GM19025 (cell line): ENCODE data around the gene DCTN2.
"Not testable (repeated sequence)": the region's sequence is repeated elsewhere in the genome, so short reads cannot be mapped to it uniquely, and the experiment has no call there.

Experiments
- ATAC-seq: cut with Tn5 transposase; IDR thresholded peaks from one replicate; pipeline ENCODE4 v1.9.1; 2021; ENCODE audit warnings: mild to moderate bottlenecking, low read depth, moderate library complexity; ENCODE audit not compliant: unreplicated experiment

The DCTN2 gene

DNA sequence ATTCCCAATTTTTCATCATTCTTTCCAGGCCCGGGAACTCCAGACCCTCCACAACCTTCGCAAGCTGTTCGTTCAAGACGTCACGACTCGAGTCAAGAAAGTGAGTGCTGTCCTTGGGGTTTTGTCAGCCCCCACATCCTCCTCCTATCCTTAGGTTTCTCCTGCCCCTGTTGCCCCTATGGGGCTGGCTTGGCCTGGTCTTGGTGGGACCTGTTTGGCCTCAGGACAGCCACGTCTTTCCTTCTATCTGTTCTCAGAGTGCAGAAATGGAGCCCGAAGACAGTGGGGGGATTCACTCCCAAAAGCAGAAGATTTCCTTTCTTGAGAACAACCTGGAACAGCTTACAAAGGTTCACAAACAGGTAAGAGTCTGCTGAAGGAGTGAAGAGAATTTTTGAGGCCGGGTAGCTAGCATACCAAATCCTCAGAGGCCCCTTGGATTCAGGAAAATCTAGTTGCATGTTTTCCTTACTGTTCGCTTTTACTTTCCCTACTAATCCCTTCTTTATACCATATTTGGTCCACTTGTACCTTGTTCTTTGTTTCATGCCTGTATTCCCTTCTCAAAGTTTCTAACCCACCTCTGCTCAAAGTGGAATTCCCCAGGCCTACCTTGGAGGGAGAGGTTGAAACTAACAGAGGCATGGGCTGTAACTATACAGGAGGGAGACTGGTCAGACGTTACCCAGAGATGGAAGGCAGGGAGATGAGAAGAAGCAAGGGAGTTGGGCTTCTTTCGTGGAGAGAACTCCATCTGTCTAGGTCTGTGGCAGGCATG is 31.2 kb upstream of the DCTN2 start:
- ATAC-seq: no peak

DNA sequence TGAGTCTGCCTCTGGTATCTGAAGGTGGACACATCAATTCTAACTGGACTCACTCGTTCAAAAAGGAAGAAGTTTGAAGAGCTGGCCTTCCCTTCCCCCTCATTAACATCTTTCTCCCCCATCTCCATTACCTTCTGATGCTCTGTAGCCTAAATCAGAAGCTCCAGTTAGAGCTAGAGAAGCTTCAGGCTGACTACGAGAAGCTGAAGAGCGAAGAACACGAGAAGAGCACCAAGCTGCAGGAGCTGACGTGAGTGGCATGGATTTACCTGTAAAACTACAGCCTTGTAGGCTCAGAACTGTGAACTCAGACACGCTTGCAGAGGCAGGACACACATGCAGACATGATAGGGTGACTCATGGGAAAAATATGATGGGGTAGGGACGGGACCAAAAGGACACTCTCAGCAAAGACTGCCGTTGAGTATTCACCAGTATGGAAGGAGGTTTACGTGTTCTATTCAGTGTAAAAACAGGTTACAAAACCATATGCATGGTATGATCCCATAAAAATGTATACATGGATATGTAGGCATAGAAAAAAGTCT is 29.7 kb upstream of the DCTN2 start:
- ATAC-seq: no peak

DNA sequence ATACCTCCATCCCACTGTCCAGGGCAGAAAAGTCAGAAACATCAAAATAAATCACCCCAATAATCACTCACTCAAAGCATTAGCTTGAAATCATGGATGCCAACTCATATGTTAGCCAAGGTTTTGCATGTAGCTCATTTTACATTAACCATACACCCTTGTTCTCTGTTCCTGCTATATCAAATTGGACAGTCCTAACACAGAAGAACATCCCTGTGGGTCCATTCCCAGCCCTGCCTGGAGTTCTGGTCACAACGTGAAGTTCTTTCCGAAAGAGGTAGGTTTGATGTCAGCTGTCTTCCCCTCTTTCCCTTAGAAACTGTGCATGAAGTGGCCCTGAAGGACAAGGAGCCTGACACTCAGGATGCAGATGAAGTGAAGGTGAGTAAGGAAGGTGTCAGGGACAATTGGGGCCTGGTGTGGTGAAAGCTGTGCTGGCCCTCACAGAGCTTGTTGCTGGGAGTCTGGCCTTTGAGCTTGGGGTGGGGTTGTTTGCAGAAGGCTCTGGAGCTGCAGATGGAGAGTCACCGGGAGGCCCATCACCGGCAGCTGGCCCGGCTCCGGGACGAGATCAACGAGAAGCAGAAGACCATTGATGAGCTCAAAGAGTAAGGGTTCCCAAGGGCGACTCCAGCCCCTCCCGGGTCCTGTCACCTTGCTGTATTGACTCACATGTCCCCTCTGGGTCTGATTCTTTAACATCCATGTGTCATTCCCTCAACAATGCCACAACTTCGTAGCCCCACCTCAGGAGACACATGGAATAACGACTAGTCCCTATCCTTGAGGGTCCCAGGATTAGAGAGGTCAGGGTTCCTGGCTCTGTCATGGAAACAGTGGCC is 29.0 kb upstream of the DCTN2 start:
- no peak for ATAC-seq

DNA sequence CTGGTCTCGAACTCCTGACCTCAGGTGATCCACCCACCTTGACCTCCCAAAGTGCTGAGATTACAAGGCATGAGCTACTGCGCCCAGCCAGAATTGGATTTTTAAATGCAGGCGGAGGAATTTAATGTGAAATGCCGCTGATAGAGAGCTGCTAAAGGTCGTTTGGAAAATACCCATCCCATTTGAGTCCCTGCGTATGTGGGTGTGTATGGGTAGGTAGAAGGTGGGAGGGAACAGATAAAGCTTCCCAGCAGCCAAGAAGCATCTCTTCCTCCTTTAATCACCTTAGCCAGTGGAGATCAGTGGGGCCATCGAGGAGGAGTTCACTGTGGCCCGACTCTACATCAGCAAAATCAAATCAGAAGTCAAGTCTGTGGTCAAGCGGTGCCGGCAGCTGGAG is 27.8 kb upstream of the DCTN2 start:
- no peak for ATAC-seq

DNA sequence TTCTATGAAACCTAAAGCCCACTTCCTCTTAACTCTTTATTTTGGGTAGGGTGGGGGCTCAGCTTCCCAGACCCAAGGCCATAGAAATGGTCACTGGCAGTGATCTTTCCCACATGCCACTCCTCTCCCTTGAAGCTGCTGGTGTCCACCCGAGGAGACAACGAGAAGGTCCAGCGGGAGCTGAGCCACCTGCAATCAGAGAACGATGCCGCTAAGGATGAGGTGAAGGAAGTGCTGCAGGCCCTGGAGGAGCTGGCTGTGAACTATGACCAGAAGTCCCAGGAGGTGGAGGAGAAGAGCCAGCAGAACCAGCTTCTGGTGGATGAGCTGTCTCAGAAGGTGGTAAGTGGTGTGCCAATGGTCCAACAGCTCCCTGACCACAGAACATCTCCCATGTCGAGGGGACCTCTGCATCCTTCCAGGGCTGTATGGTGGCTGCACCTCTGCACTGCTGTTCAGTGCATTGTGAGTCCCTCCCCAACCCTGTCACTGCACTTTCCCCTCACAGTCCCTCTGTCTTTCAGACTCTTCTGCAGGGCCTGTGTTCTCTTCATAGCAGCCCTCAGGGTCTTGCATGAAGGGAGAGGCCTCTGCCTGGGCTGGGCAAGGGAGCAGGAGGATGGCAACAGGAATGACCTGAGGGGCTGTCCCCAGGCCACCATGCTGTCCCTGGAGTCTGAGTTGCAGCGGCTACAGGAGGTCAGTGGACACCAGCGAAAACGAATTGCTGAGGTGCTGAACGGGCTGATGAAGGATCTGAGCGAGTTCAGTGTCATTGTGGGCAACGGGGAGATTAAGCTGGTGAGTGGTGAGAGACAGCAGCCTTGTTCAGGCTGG is 25.2 kb upstream of the DCTN2 start:
- no peak for ATAC-seq

DNA sequence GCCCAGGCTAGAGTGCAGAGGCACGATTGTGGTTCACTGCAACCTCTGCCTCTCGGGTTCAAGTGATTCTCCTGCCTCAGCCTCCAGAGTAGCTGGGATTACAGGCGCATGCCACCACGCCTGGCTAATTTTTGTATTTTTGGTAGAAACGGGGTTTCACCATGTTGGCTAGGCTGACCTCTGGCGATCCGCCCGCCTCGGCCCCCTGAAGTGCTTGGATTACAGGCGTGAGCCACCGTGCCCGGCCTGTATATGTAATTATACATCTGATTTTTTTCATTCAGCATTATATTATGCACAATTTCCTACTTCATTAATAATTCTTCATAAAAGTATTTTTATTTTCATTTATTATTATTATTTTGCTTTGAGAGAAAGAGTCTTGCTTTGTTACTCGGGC is 23.4 kb upstream of the DCTN2 start:
- ATAC-seq: not testable (repeated sequence)

DNA sequence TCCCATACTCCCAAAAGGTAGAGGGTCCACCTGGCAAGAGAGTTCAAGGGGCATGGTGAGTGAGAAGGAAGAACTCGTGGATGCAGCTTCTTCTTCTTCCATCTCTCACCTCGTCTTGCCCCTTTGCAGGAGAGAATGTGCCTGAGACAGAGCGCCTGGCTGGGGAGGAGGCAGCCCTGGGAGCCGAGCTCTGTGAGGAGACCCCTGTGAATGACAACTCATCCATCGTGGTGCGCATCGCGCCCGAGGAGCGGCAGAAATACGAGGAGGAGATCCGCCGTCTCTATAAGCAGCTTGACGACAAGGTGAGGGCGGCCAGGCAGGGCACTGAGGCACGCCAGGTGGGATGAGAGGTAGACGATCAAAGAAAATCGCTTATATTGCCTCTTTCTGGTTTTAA is 22.9 kb upstream of the DCTN2 start:
- no peak for ATAC-seq

DNA sequence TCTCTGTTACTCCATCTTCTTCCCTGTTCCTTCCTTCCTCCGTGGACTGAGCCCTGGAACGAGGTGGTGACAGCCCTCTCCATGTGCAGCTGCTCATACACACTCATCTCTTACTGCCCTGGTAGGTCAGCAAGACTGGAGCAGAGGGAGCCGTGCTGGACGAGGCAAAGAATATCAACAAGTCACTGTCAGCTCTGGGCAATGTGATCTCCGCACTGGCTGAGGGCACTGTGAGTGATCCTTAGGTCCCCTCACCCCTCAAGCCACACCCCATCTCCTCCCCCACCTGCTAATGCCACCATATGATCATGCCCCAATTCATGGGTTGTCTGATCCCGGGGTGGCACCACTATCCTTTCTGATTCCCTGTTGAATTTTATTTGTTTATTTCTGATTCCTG is 21.8 kb upstream of the DCTN2 start:
- no peak for ATAC-seq

DNA sequence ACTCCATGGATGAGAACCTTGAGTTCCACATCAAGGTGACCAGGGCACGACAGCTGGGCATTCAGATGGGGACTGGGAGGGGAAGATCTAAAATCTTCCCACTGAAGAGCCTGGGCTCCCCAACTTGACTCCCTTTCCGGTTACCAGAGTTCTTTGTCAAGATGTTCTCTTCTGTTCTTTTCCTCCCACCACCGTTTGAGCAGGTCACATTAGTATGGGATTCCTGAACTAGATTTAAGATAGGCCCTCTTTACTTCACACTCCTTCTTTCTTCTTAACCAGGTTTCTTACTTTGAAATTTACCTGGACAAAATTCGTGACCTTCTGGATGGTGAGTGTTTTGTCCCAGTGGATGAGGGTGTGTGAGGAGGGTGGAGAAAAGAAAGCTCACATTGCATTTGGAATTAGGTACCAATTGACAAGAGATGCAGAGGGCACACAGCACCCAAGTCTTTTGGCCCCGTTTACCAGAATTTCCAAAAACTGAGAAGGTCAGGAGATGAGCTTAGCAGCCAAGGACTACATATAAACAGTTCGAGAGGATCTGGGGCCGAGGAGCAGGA is 17.3 kb upstream of the DCTN2 start:
- ATAC-seq: no peak

DNA sequence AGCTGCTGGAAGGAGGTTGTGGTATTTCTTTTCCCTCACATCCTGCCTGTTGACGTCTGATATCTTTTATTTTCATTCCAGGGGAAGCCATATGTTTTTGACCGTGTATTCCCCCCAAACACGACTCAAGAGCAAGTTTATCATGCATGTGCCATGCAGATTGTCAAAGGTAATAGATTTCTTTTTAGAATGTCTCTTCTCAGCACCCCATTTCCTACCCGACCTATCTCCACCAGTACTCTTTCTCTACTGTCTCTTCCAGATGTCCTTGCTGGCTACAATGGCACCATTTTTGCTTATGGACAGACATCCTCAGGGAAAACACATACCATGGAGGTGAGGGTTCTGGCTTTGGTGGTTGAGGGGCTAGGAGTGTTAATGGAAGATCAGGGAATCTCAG is 16.4 kb upstream of the DCTN2 start:
- ATAC-seq: no peak

DNA sequence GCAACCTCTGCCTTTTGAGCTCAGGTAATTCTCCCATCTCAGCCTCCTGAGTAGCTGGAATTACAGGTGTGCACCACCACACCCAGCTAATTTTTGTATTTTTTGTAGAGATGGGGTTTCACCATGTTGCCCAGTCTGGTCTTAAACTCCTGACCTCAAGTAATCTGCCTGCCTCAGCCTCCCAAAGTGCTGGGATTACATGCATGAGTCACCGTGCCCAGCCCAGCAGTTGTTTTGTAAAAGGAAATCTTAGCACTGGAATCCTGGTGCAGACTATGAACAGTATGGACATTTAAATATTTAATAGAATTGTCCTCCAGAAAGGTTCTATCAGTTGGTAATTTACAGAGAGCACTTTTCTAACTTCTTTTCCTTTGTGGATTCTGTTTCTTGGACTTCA is 14.1 kb upstream of the DCTN2 start:
- not testable (repeated sequence) for ATAC-seq

DNA sequence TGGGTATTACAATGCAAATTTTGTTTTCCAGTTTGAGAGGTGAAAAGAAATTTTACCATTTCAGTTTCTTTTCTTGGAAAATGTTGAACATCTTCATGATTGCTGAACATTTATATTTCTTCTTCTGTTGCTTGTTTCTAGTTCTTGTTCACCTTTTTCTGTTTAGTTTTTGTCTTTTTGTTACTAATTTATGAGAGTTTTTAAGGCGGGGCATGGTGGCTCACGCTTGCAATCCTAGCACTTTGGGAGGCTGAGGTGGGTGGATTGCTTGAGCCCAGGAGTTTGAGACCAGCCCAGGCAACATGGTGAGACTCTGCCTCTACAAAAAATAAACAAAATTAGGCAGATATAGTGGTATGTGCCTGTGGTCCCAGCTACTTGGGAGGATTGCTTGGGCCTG is 13.5 kb upstream of the DCTN2 start:
- no peak for ATAC-seq

DNA sequence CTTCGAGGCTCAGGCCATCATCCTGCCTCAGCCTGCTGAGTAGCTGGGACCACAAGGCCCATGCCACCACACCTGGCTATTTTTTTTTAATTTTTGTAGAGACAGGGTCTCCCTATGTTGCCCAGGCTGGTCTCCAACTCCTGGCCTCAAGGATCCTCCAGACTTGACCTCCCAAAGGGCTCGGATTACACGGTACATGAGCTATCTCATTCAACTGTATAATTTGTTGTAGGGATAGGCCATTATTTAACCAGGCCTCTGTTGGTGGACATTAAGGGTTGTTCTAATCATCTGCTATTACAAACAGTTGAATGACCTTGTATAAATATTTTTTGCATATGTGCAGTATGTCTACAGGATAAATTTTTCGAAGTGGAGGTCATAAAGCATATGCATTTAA is 11.9 kb upstream of the DCTN2 start:
- no peak for ATAC-seq

DNA sequence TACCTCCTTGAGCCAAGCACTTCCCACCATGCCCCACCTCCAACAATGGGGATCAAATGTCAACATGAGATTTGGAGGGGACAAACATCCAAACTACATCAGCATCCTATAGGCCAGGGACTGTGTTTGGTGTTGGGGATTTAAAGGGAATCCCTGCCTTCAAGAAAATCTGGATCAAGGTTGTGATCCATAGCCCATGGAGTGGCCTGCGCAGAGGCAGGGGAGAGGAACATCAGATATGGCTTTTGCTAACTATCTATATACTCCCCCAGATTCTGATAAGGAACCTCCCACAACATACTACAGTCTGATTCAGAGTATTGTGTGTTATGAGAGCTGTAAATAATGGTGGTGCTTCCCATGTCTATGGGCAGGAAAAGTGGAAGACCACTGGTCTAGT is 7.9 kb upstream of the DCTN2 start:
- ATAC-seq: no peak

DNA sequence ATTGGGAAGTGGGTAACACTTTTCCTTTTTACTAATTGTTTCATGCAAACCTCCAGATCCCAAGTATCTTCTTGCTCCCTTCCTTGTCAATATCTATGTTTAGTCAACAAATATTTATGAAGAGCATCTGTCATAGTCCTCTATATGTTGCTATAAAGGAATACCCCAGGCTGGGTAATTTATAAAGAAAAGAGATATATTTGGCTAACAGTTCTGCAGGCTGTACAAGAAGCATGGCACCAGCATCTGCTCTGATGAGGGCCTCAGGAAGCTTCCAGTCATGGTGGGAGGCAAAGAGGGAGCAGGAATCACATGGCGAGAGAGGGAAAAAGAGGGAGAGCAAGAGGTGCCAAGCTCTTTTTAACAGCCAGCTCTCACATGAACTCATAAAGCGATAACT is 7.5 kb upstream of the DCTN2 start:
- ATAC-seq: no peak

DNA sequence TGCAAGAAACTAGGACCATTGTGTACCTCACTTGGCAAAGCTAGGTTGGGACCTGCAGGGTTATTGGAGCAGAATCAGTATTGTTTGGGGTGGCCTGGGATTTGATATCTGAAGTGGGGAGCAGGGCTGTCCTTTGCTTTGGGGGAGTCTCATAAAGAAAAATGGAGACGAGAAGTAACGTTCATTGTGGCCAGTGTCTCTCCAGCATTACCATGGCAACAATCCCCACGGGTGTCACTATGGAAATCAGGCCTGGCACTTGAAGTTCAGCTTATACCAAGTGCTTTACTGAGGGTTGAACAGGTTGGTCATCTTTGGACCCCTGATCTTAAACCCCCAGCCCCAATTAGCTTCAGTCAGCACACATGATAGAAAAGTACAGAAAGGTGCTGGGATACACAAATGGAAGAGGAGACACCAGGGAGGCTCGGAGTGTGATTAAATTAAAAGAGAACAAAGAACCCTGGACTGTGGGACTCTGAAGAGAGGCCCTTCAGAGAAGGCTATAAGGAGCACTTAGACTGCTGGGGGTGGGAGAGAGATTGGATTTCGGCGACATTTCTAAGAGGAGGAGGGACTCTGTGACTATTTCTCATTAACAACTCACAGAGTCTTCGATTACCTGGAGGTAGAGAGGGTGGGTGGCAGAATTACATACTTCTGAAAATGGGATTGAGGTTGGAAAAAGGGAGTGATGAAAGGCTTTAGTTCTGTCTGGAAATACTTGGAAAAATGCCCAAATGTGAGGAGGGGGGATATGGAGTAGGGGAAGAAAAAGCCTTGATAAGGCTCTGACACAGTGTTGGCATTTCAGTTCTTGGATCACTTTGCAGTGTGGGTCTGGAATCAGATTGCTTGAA is 6.6 kb upstream of the DCTN2 start:
- no peak for ATAC-seq

DNA sequence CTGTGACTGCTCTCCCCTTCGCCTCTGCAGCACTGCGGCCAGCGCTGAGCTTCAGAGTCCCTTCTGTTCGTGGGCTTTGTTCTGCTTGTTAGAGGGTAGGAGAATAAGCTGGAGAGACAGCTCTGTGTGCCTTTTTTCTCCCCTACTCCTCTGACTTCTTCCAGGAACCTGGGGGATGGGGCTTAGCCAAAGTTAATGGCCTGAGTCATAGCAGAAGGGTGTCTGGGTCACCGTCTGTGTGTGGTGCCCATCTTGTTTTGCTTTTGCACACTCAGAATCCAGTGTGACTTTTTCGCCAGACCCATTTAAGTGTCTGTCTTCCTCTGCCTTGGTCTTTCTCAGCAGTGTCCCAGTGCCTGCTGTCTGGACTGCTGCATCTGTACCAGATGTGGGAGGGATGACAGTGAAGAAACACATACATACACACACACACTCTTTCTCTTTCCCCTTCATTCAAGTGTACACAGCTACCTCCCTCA is 5.9 kb upstream of the DCTN2 start:
- ATAC-seq: no peak

DNA sequence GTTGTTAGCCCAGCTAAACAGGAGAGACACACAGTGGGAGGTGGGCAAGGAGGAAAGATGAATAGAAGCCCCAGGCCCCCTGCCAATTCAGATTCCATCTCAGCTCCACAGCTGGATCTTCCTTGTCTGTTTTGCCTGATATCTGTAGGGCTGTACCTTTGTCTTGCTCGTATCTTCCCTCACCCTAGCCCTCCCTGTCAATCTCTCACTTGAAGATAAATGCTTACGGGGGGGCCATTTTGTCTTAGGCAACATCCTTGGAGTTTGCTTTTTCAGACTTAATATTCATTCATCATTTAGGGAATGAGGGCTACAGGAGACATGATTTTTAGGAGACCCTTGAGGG is 5.3 kb upstream of the DCTN2 start:
- ATAC-seq: no peak

DNA sequence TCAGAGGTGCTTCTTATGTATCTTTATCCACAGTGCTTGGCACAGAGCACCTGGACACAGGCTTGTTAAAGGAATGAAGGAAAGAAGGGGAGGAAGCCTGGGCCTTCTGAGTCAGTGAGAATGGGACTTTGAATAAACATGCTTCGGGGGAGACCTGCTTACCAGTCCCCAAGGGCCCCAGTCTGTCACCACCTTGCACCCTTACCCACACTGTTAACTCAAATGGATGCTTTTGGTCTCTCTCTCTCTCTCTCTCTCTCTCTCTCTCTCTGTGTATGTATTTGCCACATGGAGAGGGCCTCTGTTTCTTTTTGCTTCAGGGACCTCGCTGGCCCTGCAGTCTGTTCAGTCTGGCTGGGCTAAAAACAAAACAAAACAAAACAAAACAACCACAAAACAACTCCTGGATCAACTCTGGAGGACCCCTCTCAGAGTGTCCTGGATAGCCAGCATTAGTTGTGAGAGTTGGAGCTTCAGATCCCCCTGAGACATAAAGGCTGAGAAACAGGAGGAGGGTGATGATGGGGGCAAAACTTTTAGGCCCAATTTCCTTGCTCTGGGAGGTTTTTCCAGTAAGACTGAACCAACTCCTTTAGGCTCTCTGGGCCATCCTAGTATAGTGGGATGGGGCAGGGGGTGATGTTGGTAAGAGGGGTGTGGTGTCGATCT is 4.8 kb upstream of the DCTN2 start:
- ATAC-seq: no peak
